IPS-18a (cell line): Measurements from ENCODE around the gene RHOC.
"Not testable (repeated sequence)": the region's sequence is repeated elsewhere in the genome, so short reads cannot be mapped to it uniquely, and the experiment has no call there.

Experiments
- H3K27ac ChIP-seq: one replicate; pipeline ENCODE4 v1.5.1; 2013; ENCODE audit warnings: low read length
- H3K27me3 ChIP-seq: one replicate; pipeline ENCODE4 v1.6.1; 2013; ENCODE audit warnings: mild to moderate bottlenecking, low read length; ENCODE audit not compliant: control insufficient read depth, insufficient read depth
- H3K36me3 ChIP-seq: one replicate; pipeline ENCODE4 v1.6.1; 2013; ENCODE audit warnings: low read depth, low read length; ENCODE audit not compliant: control insufficient read depth
- H3K4me1 ChIP-seq: one replicate; pipeline ENCODE4 v1.6.1; 2013; ENCODE audit warnings: low read depth, low read length; ENCODE audit not compliant: control insufficient read depth
- H3K4me3 ChIP-seq: one replicate; pipeline ENCODE4 v1.5.1; 2013; ENCODE audit warnings: low read length
- H3K9ac ChIP-seq: one replicate; pipeline ENCODE4 v1.6.1; 2013; ENCODE audit warnings: mild to moderate bottlenecking, low read length, moderate library complexity
- H3K9me3 ChIP-seq: one replicate; pipeline ENCODE4 v1.6.1; 2013; ENCODE audit warnings: low read depth, low read length; ENCODE audit not compliant: control insufficient read depth

Gene RHOC

DNA sequence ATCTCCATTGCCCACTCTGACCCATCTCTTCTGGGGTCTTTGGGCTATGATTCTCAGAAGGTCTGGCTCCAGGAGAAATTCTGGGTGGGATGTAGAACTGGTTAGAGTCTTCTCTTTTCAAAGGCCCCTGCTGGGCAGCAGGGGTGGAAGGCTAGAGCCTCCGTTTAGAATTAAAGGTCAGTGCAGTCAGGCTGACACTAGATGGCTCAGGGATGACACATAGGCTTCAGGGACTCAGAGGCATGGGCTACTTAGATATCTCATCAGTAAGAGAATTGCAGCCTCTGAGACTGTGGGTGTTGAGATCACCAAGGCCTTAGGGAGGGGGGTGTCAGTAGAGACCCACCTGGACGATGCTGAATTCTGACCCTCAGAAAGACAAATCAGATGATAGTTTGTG lies 20.8 kb upstream of the RHOC start:
- no peaks in the 10 kb centered on the region for H3K9me3 ChIP-seq
- H3K9ac ChIP-seq: no peak overlapping the region
- H3K36me3 ChIP-seq: no peaks in the 10 kb centered on the region
- no peak overlapping the region for H3K4me3 ChIP-seq
- no peak overlapping the region for H3K27ac ChIP-seq
- peaks cover 6% of the 10 kb centered on the region for H3K27me3 ChIP-seq
- H3K4me1 ChIP-seq: peaks cover 6% of the 10 kb centered on the region

DNA sequence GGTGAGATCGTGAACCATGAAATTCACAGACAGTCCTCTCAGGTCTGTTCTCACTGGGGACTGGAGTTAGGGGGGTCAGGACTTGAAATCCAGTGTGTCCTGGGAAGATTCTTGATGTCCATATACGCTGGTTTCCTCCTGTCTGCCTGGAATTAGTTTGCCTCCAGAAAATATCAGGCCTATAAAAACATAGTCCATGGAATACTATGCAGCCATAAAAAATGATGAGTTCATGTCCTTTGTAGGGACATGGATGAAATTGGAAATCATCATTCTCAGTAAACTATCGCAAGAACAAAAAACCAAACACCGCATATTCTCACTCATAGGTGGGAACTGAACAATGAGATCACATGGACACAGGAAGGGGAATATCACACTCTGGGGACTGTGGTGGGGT lies 17.3 kb upstream of the RHOC start:
- not testable (repeated sequence) for H3K27ac ChIP-seq, H3K9ac ChIP-seq, H3K4me3 ChIP-seq, H3K9me3 ChIP-seq, H3K36me3 ChIP-seq, H3K4me1 ChIP-seq
- peaks cover 20% of the 10 kb centered on the region for H3K27me3 ChIP-seq

DNA sequence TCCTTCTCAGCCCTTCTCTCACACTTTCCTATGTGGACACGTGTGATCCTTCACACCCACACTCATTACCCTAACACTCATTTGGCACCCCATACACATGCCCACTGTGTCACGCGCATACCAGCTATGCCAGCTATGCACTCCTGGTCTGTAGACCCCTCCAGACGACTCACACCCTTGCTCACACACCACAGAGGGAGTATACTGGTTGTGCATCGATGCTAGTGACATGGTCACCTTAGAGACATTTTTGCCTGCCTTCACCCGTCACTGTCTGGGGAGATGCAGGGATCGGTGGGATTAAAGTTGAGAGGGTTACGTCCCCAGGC lies 16.5 kb upstream of the RHOC start:
- peaks cover 27% of the 10 kb centered on the region for H3K27me3 ChIP-seq
- no peaks in the 10 kb centered on the region for H3K9me3 ChIP-seq
- no peak overlapping the region for H3K9ac ChIP-seq
- peaks cover 8% of the 10 kb centered on the region for H3K4me1 ChIP-seq
- H3K4me3 ChIP-seq: peak overlapping the region; percentile 36
- no peaks in the 10 kb centered on the region for H3K36me3 ChIP-seq
- no peak overlapping the region for H3K27ac ChIP-seq

DNA sequence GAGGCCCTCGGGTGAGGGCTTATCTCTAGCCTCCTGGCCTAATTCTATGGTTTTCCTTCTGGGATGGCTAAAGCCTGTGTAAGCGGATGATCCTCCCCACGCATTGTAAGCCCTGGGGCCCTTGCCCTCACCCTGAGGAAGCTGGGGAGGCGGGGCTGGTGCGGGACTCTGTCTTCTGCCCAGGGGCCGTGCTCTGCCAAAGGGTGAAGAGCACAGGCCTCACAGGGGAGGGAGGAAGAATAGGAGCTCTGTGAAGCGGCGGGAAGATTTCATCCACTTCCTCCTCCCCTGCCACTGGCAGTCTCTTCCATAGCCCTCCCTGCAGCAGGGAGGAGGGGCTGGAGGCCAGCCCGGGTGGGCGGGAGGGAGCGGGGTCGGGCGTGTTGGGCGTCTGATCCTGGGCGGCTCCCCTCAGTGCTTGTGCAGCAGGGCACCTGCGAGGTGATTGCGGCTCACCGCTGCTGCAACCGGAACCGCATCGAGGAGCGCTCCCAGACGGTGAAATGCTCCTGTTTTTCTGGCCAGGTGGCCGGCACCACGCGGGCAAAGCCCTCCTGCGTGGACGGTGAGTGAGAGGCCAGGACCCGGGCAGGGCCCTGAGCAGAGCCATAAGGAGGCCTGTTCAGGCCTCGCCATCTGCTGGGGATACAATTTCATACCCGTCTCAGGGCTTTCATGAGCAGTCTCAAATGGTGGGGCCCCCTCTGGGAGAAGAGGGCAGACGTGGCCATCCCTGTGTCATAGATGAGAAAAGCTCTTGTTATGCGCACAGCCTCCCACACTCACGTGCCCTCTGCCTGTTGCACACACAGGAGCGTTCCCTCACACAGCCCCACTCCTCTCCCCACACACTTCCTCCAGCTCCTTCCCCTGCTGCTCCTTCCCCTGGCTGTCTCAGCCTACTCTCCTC lies 15.9 kb upstream of the RHOC start:
- H3K9ac ChIP-seq: no peak overlapping the region
- no peaks in the 10 kb centered on the region for H3K36me3 ChIP-seq
- H3K27ac ChIP-seq: no peak overlapping the region
- H3K27me3 ChIP-seq: peaks cover 27% of the 10 kb centered on the region
- H3K4me1 ChIP-seq: peaks cover 8% of the 10 kb centered on the region
- peak overlapping the region; percentile 36 for H3K4me3 ChIP-seq
- no peaks in the 10 kb centered on the region for H3K9me3 ChIP-seq

DNA sequence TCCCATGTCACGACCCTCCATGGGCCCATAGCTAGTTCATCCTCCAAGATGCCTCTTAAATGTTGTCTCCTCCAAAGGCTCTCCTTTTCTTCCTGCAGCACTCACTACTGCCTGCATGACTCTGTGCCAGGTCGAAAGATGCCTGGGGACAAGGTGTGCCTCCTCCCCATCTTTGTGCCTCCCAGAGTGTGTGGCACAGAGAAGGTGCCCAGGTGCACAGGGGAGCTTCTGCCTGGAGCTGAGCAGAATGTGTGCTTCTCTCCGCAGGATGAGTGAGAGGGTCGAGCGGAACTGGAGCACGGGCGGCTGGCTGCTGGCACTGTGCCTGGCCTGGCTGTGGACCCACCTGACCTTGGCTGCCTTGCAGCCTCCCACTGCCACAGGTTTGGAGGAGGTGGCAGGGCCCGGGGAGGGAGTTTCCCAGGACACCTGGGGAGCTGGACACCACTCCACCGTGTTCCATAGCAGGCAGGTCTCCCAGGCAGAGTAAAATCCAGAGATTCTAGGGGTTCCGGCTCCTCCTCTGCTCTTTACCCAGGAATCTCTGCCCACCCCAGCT lies 15.1 kb upstream of the RHOC start:
- peaks cover 27% of the 10 kb centered on the region for H3K27me3 ChIP-seq
- no peak overlapping the region for H3K4me3 ChIP-seq
- H3K9ac ChIP-seq: no peak overlapping the region
- no peaks in the 10 kb centered on the region for H3K36me3 ChIP-seq
- H3K4me1 ChIP-seq: peaks cover 8% of the 10 kb centered on the region
- H3K9me3 ChIP-seq: no peaks in the 10 kb centered on the region
- no peak overlapping the region for H3K27ac ChIP-seq

DNA sequence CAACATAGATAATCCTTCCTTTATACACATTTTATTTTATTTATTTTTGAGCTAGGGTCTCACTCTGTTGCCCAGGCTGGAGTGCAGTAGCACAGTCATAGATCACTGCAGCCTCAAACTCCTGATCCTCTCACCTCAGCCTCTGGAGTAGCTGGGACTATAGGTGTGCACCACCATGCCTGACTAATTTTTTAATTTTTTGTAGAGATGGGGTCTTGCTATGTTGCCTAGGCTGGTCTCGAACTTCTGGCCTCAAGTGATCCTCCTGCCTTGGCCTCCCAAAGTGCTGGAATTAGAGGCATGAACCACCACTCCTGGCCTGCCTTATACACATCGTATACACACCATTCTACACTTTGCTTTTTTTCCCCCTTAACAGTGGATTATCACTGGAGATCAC lies 14.4 kb upstream of the RHOC start:
- H3K36me3 ChIP-seq, H3K4me3 ChIP-seq, H3K9ac ChIP-seq, H3K9me3 ChIP-seq, H3K27ac ChIP-seq: not testable (repeated sequence)
- Histone ChIP-seq H3K4me1 (peaks cover 11% of the 10 kb centered on the region), H3K27me3 (peaks cover 27% of the 10 kb centered on the region)

DNA sequence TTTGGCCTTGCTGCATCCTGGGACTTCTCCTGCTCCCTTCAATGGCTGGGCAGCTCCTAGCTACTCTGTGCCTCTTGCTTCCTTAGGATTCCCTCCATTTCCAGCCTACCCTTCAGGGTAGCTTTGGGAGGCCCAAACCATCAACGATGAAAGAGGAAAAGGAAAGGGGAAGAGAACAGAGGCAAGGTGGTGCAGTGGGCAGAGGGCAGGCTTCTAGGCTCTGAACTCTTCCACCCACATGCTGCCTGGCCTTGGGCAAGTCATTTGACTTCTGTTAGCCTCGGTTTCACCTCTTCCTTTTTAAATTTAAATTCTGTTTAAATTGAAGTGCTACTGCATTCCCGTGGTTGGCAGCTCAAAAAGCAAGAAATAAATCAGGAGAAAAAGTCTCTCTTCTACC lies 13.9 kb upstream of the RHOC start:
- H3K27me3 ChIP-seq: peaks cover 31% of the 10 kb centered on the region
- H3K9me3 ChIP-seq: no peaks in the 10 kb centered on the region
- peaks cover 15% of the 10 kb centered on the region for H3K4me1 ChIP-seq

DNA sequence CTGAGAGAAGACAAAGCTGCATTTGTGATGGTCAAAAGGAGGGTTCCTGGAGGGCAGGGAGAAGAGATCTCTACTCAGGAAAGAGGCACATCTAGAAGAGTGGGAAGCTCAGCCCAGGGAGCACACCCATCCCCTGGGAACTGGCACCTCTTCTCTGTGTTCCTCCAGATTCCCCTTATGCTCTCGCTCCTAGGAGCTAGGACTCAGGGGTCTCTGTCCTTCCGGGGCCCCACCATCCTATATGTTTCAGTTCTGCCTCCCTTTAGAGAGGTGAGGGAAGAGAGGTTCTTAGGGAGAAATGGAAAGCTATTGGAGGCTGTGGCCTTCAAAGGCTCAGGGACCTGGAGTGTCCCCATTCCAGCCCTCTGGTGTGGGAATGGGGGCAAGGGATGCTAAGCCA lies 12.8 kb upstream of the RHOC start:
- no peaks in the 10 kb centered on the region for H3K36me3 ChIP-seq
- no peaks in the 10 kb centered on the region for H3K9me3 ChIP-seq
- peaks cover 36% of the 10 kb centered on the region for H3K27me3 ChIP-seq
- no peak overlapping the region for H3K9ac ChIP-seq
- H3K27ac ChIP-seq: no peak overlapping the region
- H3K4me3 ChIP-seq: no peak overlapping the region
- peaks cover 17% of the 10 kb centered on the region for H3K4me1 ChIP-seq

More for the DNA sequence above, 13.9 kb upstream of the RHOC start:
- no peak overlapping the region for H3K9ac ChIP-seq
- H3K27ac ChIP-seq: no peak overlapping the region
- H3K4me3 ChIP-seq: no peak overlapping the region
- H3K36me3 ChIP-seq: no peaks in the 10 kb centered on the region

DNA sequence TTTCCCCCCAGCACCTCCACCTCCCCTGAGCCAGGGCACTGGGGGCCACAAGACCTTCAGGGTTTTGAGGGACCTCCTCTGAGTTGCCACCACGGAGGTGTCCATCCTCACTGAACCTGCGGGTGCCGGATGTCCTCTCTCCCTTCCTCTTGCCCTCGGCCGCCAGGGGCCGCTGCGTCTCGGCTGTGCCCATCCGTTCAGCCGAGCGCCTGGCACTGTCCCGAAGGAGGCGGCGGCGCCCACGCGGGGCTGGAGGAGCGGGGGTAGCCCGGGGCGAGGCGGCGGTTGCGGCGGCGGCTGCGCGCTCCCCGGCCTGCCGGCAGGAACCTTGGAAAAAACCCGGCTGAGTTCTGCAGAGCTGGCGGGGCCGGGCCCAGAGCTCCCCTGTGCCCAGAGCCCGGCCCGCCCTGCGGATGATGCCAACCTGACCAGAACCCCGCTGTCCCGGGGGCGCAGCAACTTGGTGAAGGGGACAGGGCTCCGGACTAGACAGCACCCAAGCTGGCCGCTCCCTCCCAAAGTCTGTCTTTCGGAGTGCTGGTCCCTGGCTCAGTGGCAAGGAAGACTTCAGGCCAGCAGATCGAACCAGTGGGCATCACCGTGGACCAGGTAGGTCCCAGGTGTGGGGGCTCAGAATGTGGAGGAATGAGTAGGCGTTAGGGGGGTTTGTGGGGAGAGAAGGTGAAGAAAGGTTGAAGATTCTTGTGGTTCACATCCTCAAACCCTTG lies 11.9 kb upstream of the RHOC start:
- Histone ChIP-seq H3K27ac (no peak overlapping the region), H3K4me3 (no peak overlapping the region), H3K36me3 (no peaks in the 10 kb centered on the region), H3K9ac (no peak overlapping the region), H3K27me3 (peaks cover 44% of the 10 kb centered on the region), H3K9me3 (no peaks in the 10 kb centered on the region), H3K4me1 (peaks cover 19% of the 10 kb centered on the region)

DNA sequence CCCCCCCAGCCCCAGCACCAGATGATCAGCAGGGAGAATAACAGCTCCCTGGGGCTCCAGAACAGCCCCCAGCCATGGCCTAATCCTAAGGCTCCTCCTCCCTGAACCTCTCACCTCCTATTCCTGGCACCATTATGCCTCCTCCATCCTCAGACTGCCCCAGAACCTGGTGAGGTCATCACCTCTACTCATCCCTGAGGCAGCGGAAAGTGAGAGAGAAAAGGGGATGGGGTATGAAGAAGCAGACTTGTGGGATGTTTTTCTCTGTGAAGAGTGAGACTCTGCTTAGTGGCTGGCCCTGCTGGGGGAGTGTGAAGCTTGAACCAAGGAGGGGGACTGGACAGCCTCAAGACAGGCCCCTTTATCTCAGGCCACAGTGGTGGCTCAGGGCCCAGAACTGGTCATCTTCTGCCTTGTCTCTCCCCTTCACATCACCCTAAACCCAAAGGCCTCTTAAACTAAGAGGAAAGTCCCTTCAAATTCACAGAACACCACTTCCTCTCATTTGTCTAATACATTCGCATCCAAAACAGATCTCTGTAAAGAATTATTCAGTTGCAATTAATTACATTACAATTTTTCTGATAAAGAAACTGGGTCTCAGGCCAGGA lies 10.4 kb upstream of the RHOC start:
- no peaks in the 10 kb centered on the region for H3K9me3 ChIP-seq

DNA sequence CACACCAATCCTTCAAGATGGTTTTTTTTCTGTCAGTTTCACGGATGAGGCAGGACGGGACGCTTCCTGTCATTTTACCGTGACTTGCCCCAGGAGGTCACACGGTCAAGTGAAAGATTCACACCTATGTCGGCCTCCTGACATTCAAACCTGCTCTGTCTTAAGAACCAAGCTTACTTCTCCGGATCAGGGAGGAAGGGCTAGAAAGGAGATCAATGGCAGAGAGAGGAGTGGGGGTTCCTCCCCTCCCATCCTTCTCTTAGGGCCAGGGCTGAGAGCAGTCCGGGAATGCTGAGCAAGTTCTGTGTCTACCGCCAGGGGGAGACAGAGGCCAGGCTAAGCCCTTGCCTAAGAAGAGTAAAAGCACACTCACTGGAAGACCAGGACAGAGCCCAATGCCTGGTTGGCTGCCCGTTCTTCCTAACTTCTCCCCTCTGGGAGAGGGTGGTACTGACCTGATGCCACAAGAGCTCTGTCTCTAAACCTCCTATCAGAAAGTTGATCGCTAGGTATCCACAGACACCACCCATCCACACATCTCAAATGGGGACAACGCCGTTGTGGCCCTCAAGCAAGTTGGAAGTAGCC lies 9.3 kb upstream of the RHOC start:
- Histone ChIP-seq H3K27me3 (peaks cover 48% of the 10 kb centered on the region), H3K27ac (no peak overlapping the region), H3K36me3 (no peaks in the 10 kb centered on the region), H3K9me3 (no peaks in the 10 kb centered on the region), H3K4me1 (peaks cover 25% of the 10 kb centered on the region), H3K4me3 (peak overlapping the region; percentile 75), H3K9ac (peak overlapping the region; percentile 34)

More for the DNA sequence above, 10.4 kb upstream of the RHOC start:
- no peak overlapping the region for H3K27ac ChIP-seq
- H3K36me3 ChIP-seq: no peaks in the 10 kb centered on the region
- H3K4me1 ChIP-seq: peaks cover 17% of the 10 kb centered on the region
- no peak overlapping the region for H3K9ac ChIP-seq
- H3K27me3 ChIP-seq: peaks cover 48% of the 10 kb centered on the region
- no peak overlapping the region for H3K4me3 ChIP-seq
